CD4-positive, alpha-beta T cell treated with Interferon alpha-2 for 1 hour (primary cell): Measurements from ENCODE around the gene SIT1.

Experiments used
- DNase-seq, 2 donors: peaks; one replicate each; pipeline ENCODE4 v3.0.0-alpha.2; 2020 to 2022

The SIT1 gene, protein sequence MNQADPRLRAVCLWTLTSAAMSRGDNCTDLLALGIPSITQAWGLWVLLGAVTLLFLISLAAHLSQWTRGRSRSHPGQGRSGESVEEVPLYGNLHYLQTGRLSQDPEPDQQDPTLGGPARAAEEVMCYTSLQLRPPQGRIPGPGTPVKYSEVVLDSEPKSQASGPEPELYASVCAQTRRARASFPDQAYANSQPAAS

DNA sequence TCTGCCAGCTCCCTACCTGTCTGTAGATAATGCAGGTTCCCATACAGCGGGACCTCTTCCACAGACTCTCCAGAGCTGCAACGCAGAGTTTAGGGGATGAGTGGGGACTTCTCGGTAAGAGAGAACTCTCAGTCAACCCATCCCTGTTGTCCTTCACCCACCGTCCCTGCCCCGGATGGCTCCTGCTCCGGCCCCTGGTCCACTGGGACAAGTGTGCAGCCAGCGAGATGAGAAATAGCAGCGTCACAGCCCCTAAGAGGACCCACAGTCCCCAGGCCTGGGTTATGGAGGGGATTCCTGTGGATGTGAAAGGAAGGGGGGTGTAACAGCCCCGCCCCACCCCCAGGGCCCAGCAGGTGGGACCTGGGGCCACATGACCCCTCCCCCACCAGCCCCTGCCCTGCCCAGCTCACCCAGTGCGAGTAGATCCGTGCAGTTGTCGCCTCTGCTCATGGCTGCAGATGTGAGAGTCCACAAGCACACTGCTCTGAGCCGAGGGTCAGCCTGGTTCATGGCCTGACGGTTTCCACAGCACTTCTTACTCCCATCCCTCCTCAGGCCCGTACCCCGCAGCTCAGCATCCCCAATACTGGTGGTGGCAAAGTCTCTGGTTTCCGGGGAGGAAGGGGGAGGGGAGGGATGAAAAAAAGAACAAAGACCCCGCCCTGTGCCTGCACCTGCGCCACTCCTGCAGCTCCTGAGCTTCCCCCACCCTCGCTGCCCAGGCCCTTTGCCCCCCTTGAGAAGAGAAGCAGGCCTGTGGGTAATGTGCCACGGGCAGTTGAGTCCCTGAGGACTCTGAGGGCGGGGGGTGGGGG, at the start of gene SIT1:
SIT1 (minus strand) TSS at position 591 of the 818 bp plus-strand sequence; CDS start at position 513, 78 bp downstream.
- peak in 1 of 2 donors; percentile 52 for DNase-seq

DNA sequence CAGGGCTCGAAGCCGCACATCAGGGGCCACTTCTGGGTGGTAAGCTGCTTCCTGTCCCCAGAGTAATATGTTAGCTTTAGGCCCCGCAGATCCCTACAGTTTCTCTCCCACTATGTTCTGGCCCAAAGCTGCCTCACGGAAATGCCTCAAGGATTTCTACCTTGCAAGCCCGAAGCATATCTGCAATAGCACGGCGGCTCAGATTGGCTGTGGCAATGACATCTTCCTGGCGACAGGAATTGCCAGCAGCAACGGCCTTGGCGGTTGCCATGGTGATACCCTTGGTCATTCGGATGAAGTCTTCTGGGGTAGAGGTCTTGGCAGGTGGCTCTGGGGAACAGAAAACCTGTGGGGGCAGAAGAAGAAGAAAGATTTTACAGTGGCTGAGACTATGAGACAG, 49.3 kb upstream of the SIT1 start:
- DNase-seq = no peak

DNA sequence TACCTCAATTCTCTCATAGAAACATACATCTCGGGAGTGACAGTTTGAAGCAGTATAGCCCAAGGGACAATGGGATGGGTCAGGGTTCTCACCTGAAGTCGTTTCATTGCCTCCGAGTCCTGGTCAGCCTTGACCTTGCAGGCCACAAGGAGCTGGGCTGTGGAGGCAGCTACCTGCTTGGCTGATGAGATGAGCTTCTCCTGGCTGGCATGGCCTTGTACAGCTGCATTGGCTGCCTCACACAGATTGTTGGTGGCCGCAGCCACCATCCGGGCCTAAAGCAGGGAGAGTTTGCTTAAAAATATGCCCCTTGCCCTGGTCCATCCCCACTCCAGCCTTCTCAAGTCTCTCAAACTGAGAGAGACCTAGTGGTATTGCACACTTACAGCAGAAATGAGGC, 47.5 kb upstream of the SIT1 start:
- no peak for DNase-seq

DNA sequence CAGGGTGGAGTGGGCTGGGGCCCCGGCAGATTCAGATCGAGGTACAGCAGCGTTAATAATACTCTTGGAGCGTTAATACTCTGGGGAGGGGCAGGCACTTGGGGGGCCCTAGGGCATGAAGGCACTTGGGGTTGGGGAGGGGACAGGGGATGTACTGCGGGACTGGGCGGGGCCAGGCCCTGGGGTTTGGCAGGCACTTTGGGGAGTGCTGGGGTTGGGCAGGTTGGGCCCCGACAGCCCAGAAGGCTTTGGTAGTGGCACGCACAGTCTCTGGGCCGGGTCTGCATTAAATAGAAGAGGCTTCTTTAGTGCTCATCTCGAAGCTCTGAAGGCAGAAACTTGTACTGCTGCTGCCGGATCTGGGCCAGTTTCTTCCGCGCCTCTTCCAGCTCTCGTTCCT, 46.8 kb upstream of the SIT1 start:
- no peak for DNase-seq

DNA sequence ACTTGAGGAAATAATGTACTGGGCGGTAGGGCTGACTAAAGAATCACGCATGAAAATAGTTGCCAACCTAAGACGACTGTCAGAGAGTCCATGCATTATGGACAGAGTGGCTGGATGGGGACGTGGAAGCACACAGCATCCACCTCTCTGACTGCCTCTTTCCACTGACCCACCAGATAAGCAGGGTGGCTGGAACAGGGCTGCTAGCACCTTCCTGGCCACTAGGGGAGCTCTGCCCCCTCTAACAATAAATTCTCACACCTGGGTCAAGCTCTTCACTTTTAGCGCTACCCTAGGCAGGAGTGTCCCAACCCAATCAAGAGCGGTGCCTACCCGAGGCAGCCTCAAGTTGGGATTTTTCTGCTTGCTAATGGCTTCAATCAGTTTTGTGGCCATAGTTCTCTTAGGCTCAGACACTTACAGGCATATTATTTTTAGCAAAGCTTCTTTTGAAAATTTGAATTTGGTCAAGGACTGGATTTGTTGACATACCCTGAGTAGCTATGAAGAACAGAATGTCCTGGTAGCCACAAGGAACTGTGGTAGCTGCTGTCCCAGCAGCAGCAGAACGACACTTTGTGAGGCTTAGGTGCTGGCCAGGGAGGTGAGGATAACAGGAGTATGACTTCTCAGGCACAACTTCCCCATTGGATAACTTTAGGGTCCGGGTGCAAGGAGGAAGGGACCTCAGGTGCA, 45.9 kb upstream of the SIT1 start:
- DNase-seq = peak; percentile 60 to 72

DNA sequence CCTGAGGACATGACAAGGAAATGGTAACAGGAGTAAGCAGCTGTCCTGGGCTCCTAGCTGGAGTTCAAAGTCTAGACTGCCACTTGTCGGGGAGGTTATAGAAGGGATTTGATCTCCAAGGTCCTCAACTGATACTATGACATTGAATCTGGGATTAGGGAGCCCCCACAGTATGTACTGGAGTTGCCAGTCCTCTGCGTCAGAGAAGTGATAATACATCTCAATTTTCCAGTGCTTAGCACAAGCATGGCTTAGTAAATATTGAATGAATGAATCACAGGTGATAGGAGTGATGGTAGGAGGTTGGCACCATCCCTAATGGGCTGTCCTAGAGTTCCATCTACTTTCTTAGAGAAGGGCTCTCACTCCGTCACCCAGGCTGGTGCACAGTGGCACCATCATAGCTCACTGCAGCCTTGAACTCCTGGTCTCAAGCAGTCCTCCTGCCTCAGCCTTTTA, 45.2 kb upstream of the SIT1 start:
- no peak for DNase-seq

DNA sequence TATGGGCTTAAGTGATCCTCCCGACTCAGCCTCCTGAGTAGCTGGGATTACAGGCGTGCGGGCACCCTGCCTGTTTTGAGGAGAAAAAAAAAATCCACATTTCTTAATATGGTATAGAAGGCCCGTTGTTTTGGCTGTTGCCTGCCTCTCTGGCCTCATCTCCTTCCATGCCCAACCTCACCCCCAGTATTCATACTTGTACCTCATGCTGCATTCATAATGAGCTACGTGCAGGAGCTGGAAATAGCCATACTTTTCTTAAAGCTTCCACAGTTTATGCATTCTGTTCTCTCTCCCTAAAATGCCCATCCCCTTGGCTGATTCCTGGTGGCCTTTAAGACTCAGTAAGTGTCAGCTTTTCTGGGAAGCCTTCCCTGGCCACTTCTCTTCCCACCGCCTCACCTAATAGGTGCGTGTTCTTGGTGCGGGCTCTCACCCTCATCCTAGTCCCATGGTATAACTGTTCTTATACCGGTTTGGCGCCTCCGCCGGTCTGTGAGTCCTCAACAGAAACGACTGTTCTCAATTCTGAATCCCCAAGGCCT, 41.1 kb upstream of the SIT1 start:
- no peak for DNase-seq

DNA sequence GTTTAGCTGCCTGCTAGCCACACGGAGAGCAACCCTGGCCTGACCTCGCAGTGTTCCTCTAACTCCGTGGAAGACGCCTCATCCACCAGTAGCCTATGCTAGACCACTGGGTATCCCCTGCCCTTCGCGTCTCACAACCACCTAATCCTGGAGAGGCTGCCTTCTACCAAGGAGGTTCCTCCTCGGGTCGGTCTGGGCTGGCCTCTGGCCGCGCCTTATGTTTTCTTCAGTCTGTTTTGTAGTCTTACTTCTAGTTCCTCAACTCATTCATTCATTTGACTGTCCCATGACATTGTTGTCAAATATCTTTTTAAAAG, 40.6 kb upstream of the SIT1 start:
- no peak for DNase-seq

DNA sequence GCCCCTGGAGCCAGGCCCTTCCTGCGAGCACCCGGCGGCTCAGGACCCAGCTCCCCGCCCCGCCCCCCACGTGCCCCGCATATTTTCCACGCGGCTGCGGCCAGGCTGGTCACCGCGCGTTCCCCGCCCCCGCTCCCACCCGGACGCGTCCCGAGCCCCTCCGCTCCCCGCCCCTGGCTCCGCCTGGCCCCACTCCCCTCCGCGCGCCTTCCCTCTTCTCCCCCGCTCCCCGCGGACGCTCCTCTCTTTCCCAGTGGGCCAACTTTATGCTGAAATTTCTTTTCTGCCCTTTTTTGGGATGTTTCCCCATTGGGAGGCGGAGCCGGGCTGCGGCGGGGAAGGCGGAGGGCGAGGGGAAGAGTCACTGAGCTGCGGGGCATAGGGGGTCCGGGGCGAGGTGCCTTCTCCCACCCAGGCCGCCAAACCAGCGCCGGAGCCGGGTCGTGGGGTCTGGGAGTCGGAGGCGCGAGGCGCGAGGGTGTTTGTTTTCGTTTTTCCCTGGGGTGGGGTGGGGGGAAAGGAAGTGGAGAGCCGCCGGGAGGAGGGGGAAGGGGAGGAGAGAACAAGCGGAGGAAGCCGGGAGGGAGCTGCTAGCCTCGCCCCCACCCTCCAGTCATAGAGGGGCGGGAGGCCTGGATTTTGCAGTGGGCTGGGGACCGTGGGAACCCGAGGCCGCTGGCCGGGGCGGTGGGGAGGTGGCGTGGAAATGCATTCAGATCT, 40.0 kb upstream of the SIT1 start:
- peak in 1 of 2 donors; percentile 37 for DNase-seq

DNA sequence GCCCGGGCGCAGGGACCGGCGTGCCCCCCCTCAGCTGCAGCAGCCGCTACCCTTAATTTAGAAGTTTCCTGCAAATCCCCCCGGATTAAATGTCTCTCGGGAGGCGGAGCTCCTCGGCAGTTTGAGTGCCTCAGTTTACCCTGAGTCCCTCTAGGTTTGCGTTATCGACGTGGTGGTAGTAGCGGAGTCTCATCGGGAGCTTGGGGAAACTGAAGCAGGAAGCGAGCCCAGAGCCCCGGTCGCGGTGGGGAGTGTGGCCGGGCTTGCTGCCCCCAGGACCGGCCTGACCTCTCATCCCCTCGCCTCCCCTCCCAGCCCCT, 39.5 kb upstream of the SIT1 start:
- DNase-seq = no peak

DNA sequence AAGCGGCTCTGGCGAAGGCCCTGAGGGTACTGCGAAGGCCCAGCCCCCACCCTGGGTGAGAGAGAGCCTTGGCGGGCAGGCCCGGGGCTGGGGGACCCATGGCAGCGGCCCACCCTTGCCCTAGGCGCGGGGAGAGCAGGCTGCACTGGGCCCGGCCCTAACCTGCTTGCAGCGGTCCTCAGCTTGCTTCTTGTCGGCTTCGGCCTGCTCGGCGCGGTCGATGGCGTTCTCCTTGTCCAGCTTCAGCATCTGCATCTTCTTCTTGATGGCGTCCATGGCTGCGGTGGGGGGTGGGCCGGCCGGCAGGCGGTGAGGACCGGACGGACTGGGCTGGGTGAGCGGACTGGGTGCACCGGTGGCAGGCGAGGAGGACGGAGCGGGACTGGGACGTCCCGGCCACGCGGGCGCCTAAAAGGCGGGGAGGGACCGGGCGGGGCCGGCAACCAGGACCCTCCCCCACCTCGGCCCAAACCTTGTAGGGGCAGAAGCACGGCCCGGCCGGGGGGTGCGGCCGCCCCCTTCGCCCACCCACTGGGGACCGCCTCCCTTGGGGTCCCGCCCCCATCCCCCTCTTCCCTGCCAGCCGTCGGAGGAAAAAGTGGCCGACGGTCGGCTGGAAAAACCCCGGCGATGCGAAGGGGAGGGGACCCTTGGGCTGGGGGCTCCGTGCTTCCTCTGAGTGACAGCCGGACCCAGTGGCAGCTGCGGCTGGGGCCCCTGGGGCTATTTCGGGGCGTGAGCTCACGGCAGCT, 39.0 kb upstream of the SIT1 start, which contains the start of gene TPM2:
TPM2 (minus strand) TSS at position 384 of the 752 bp plus-strand sequence; CDS start at position 276, 108 bp downstream.
- no peak for DNase-seq

DNA sequence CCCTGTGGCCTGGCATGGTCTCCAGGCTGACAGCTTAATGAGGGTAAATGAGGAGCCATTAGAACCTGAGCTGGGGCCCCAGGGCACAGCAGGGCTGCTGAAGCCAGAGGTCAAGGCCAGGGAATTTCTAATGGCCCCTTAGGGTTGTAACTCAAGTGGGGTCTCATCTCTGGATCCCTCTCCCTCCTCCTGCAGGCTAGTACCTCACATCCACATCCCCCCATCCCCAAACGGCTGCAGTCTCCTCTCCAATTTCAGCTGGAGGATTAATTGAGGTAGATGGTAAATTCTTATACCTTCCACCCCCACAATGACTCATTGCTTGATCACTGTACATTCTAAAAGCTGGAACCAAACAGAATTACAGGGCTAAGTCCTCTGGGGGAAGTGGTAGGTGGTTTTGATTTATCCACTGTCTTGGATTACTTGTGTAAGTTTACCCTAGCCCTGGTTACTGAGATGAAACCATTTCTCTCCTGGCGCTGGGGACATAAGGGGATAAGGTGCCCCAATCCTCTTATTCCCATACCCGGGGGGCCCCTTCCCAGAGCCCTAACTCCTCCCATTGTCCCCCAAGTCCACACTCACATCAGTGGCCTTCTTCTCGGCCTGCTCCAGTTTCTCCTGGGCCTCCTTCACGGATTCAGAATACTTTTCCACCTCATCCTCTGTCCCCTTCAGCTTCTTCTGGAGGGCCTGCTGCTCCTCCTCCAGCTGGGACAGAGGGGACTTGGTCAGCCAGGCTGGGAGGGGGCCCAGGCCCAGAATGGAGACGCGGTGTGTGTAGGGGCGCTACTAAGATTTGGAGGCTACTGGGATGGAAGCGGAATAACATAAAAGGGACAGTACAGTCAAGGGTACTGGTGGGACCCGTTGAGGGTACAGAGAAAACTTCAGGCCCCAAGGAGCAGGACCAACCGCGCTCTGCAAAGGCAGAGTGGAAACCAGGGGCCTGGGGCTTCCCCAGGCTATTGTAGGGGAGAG, 38.1 kb upstream of the SIT1 start:
- DNase-seq = no peak

DNA sequence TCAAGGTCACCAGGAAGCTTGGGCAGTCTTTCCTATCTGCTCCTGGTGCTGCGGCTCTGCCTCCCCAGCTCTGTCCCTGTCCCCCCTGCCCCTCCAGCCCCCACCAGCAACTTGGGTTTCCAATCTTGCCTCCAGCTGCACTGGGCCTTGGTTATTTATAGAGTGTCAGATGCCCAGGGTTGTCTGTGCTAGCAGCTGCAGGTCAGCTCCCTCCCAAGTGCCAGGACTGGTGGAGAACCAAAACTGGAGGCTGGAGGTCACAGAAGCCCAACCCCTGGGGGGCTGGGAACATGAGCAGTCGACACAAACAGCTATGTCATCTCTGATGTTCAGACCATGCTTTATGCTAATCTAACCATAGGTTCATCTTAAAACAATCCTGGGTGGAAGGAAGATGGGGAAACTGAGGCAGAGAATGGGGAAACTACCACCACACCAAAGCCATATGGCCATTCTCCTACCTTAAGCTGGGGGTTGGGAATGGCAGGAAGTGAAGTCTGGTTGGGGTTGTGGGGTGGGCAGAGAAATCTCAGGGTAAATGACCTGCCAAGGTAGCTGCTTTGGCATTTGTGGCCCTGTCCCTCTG, 37.3 kb upstream of the SIT1 start:
- DNase-seq = no peak

DNA sequence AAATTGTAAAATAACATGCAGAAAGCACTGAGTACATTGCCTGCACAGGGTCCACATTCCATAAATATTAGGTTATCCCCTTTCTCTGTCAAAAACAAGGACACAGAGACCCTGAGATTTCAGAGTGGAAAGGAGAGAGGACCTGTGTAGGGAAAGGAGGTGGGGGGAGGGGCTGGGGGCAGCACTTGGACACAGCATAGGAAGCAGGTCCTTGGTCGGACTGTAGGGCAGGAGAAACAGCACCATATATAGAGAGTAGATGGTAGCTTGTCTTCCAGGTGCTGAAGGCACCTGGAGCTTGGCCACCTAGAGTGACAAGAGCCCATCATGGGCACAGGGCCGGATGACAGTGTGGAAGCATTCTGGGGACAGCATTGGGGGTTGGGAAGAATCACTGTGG, 36.6 kb upstream of the SIT1 start:
- DNase-seq = no peak

DNA sequence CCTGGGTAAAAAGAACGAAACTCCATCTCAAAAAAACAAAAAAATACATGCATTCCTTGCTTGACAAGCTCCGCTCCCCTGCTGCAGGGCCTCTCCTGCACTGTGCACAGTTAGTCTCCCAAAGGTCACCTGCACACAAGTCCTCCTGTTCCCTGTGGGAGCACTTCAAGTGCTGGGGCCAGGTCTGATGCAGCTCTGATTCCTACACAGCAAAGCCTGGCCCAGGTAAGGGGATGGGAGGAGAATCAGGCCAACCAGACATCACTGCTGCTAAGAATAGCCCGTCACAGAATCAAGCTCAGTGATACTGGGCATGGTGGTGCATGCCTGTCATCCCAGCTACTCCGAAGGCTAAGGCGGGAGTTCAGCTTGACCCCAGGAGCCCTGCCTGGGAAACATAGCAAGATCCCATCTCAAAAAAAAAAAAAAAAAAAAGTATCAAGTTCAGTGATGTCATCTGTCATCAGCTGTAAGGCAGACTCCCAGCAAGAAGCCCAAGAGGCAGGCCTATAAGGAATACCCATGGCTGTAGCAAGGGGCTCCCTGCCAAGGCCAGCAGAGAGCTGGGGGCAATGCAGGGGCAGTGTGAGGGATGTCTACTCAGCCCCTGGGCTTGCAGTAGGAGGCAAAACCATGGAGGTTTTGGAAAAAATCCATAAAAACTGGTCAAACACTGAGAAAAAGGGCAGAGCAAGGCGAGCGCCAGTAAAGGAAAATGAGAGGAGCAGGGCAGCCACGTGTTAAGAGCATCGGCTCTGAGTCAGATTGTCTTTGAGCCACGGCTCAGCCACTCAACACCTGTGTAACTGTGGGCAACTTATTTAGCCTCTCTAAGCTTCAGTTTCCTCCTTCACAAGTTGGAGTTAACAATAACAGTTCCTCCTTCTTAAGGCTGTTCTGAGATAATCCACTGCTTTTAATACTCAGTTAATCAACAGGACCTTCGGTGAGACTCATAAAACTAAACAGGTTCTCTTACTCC, 35.8 kb upstream of the SIT1 start:
- DNase-seq = no peak

DNA sequence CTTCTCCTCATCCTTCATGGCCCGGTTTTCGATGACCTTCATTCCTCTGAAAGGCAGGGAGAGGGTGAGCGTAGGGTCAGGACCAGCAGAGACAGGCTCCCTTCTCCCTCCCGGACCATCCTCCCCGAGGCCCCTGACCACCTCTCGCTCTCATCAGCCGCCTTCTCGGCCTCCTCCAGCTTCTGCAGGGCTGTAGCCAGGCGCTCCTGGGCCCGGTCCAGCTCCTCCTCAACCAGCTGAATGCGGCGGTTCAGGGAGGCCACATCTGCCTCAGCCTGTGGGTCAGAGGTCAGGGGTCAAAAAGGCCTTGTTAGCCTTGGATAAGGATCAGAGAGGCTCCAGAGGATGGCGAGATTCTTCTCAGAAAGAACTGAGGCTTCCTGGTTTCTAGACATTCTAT, 34.8 kb upstream of the SIT1 start:
- no peak for DNase-seq

DNA sequence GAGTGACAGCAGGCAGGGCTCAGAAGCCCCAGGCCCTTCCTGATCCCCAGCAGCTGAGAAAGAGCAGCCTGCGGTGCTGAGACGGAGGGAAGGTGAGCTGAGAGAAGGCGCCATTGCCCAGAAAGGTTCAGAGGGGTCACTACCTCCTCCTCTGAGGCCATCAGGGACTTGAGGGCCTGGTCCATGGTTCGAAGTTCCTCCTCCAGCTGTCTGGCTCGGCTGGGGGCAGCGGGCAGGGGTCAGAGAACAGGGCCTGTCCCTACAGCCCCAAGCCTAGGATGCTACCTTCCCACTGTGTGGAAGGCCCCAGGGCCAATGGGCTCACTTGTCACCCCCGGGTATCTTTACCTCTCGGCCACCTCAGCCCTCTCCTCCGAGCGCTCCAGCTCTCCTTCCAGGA, 34.2 kb upstream of the SIT1 start:
- DNase-seq = no peak

DNA sequence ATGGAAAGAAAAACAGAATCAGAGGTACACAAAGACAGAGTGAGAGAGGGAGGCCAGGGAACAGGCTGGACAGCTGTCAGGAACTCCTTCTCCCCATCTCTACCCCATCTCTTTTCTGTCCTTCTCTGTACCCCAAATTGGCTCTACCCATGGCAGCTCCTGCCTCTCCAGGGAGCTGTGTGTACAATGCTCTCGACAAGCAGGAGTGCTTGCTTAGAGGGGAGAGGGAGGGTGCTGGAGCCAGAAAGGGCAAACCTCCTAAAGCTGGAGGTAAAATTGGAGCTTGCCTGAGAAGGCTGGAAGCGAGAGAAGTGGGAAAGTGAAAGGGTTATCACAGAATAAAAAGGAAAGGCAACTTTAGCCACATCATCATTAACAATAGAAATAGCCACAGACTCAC, 32.6 kb upstream of the SIT1 start:
- DNase-seq = no peak
